MM.1S (cell line): Measurements from ENCODE around the gene SLC25A19.

Experiments used
- DNase-seq: peaks from one replicate; pipeline ENCODE4 v3.0.0-alpha.2; 2015
- H2AFZ ChIP-seq: fragments of 300-600 bp; sonication (generic); 2 replicates; pipeline ENCODE4 v1.6.0; 2016; ENCODE audit warnings: antibody characterized with exemption, low read length
- H3F3A ChIP-seq: fragments of 300-600 bp; sonication (generic); 2 replicates; pipeline ENCODE4 v1.6.1; 2016; ENCODE audit warnings: mild to moderate bottlenecking, antibody characterized with exemption, low read length, moderate library complexity, mixed read lengths; ENCODE audit not compliant: insufficient read depth
- H3K27ac ChIP-seq: fragments of 300-600 bp; sonication (generic); 2 replicates; pipeline ENCODE4 v1.5.1; 2016; ENCODE audit warnings: mild to moderate bottlenecking, low read length
- H3K27me3 ChIP-seq: fragments of 300-600 bp; sonication (generic); replicated peaks from 2 replicates; pipeline ENCODE4 v1.6.0; 2016; ENCODE audit warnings: low read length; ENCODE audit not compliant: insufficient read depth
- H3K36me3 ChIP-seq: fragments of 300-600 bp; sonication (generic); replicated peaks from 2 replicates; pipeline ENCODE4 v1.6.1; 2016; ENCODE audit warnings: mild to moderate bottlenecking, low read length, mixed read lengths; ENCODE audit not compliant: insufficient read depth
- H3K4me1 ChIP-seq: fragments of 300-600 bp; sonication (generic); 2 replicates; pipeline ENCODE4 v1.6.1; 2016; ENCODE audit warnings: low read length, mixed read lengths
- H3K4me2 ChIP-seq: fragments of 300-600 bp; sonication (generic); 2 replicates; pipeline ENCODE4 v1.6.0; 2016; ENCODE audit warnings: low read depth, low read length
- H3K4me3 ChIP-seq: fragments of 300-600 bp; sonication (generic); 2 replicates; pipeline ENCODE4 v1.5.1; 2016; ENCODE audit warnings: low read length, mixed read lengths
- H3K79me2 ChIP-seq: fragments of 300-600 bp; sonication (generic); 2 replicates; pipeline ENCODE4 v1.6.1; 2016; ENCODE audit warnings: mixed run types, low read length, mixed read lengths
- H3K9ac ChIP-seq: fragments of 300-600 bp; sonication (generic); 2 replicates; pipeline ENCODE4 v1.6.1; 2016; ENCODE audit warnings: low read length, mixed read lengths
- H3K9me2 ChIP-seq: fragments of 300-600 bp; sonication (generic); replicated peaks from 2 replicates; pipeline ENCODE4 v1.6.1; 2016; ENCODE audit warnings: mild to moderate bottlenecking, low read length, mixed read lengths; ENCODE audit not compliant: insufficient read depth
- H3K9me3 ChIP-seq: fragments of 300-600 bp; sonication (generic); replicated peaks from 2 replicates; pipeline ENCODE4 v1.6.1; 2016; ENCODE audit warnings: mild to moderate bottlenecking, low read length, mixed read lengths; ENCODE audit not compliant: insufficient read depth
- H4K20me1 ChIP-seq: fragments of 300-600 bp; sonication (generic); 2 replicates; pipeline ENCODE4 v1.6.1; 2016; ENCODE audit warnings: mild to moderate bottlenecking, low read length, moderate library complexity, mixed read lengths; ENCODE audit not compliant: insufficient read depth
- EZH2 ChIP-seq: fragments of 300-600 bp; sonication (generic); optimal IDR thresholded peaks from 2 replicates; pipeline ENCODE3; 2017; ENCODE audit warnings: low read depth, mild to moderate bottlenecking, antibody characterized with exemption, low read length, mixed read lengths
- EZH2phosphoT487 ChIP-seq: fragments of 300-600 bp; sonication (generic); IDR thresholded peaks from 2 replicates; pipeline ENCODE4 v1.6.1; 2018; ENCODE audit warnings: antibody characterized with exemption, low read length
- TF ChIP-seq, protein P1 (sequence below): fragments of 300-600 bp; sonication (generic); IDR thresholded peaks from 2 replicates; pipeline ENCODE4 v1.5.1; 2016; ENCODE audit warnings: antibody characterized with exemption, low read length, mixed read lengths

The SLC25A19 gene

DNA sequence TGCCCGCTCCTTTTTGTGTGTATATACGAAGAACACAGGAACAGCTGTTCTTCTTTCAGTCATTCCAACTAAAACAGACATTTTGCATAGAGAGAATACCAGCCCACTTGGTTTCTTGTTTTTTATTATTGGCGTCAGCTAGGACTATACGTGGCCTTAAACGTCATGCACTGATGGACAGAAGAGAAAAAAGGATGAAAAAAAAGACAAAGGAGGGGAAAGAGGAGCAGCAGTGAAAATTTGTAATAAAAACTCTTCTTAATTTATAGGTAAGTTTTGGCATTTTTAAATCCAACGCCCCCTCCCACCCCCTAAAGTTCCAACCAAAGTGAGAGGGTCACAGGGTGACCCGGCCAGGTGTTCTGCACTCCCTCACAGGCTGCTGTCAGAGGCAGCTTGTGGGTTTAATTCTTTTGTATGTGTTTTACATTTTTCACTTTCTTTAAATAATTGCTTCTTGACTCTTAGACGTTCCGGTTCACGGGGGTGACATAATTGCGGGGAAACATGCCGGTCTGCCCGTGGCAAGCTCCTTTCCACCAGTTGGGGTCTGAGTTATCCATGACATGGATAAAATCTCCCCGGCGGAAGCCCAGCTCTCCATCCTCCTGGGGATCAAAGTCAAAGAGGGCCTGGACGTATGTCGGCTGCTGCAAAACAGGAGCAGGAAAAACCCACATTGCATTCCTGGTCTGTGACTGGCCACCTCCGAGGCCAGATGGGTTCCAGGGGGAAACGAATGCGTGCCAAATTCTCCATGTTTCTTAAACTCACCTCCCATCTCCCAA is 30.9 kb upstream of the SLC25A19 start:
- no peak for TF ChIP-seq EZH2phosphoT487
- TF ChIP-seq, protein P1, sequence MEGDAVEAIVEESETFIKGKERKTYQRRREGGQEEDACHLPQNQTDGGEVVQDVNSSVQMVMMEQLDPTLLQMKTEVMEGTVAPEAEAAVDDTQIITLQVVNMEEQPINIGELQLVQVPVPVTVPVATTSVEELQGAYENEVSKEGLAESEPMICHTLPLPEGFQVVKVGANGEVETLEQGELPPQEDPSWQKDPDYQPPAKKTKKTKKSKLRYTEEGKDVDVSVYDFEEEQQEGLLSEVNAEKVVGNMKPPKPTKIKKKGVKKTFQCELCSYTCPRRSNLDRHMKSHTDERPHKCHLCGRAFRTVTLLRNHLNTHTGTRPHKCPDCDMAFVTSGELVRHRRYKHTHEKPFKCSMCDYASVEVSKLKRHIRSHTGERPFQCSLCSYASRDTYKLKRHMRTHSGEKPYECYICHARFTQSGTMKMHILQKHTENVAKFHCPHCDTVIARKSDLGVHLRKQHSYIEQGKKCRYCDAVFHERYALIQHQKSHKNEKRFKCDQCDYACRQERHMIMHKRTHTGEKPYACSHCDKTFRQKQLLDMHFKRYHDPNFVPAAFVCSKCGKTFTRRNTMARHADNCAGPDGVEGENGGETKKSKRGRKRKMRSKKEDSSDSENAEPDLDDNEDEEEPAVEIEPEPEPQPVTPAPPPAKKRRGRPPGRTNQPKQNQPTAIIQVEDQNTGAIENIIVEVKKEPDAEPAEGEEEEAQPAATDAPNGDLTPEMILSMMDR: no peak
- no peak for TF ChIP-seq EZH2
- peaks cover 12% of the 10 kb centered on the region for H3F3A ChIP-seq
- no peak for DNase-seq
- H2AFZ ChIP-seq: no peak overlapping the region
- H4K20me1 ChIP-seq: 0 out of 2 replicates have a peak, but pooled peaks cover 2% of the 10 kb centered on the region
- no peak overlapping the region for H3K27ac ChIP-seq
- H3K27me3 ChIP-seq: no peaks in the 10 kb centered on the region
- H3K9me2 ChIP-seq: no peaks in the 10 kb centered on the region
- H3K36me3 ChIP-seq: peaks cover 9% of the 10 kb centered on the region; the same call in 1 of the 2 replicates
- H3K4me2 ChIP-seq: no peak overlapping the region
- peaks cover 8% of the 10 kb centered on the region; the same call in 1 of the 2 replicates for H3K4me1 ChIP-seq
- peaks cover 11% of the 10 kb centered on the region for H3K79me2 ChIP-seq
- no peaks in the 10 kb centered on the region for H3K9me3 ChIP-seq
- H3K9ac ChIP-seq: no peak overlapping the region
- no peak overlapping the region for H3K4me3 ChIP-seq

GRCh38 chr17:75318615-75319222 is 29.5 kb upstream of the SLC25A19 start:
- H3F3A ChIP-seq: peaks cover 7% of the 10 kb centered on the region
- H3K4me1 ChIP-seq: peaks cover 4% of the 10 kb centered on the region; the same call in 1 of the 2 replicates
- peaks cover 9% of the 10 kb centered on the region; the same call in 1 of the 2 replicates for H3K36me3 ChIP-seq
- H3K4me3 ChIP-seq: no peak overlapping the region
- no peak for TF ChIP-seq EZH2phosphoT487
- no peak for TF ChIP-seq EZH2
- TF ChIP-seq, protein P1: no peak
- no peak overlapping the region for H3K9ac ChIP-seq
- H3K9me3 ChIP-seq: no peaks in the 10 kb centered on the region
- no peaks in the 10 kb centered on the region for H3K27me3 ChIP-seq
- no peak for DNase-seq
- 0 out of 2 replicates have a peak, but pooled peaks cover 2% of the 10 kb centered on the region for H4K20me1 ChIP-seq
- H3K27ac ChIP-seq: no peak overlapping the region
- no peaks in the 10 kb centered on the region for H3K9me2 ChIP-seq
- no peak overlapping the region for H3K4me2 ChIP-seq
- peaks cover 11% of the 10 kb centered on the region for H3K79me2 ChIP-seq
- H2AFZ ChIP-seq: no peak overlapping the region

GRCh38 chr17:75318211-75318610 is 29.0 kb upstream of the SLC25A19 start:
- H3K9ac ChIP-seq: no peak overlapping the region
- no peaks in the 10 kb centered on the region for H3K9me3 ChIP-seq
- H3K9me2 ChIP-seq: no peaks in the 10 kb centered on the region
- 0 out of 2 replicates have a peak, but pooled peaks cover 2% of the 10 kb centered on the region for H4K20me1 ChIP-seq
- peaks cover 2% of the 10 kb centered on the region for H3F3A ChIP-seq
- TF ChIP-seq EZH2: no peak
- TF ChIP-seq, protein P1: no peak
- no peak for TF ChIP-seq EZH2phosphoT487
- peaks cover 9% of the 10 kb centered on the region; the same call in 1 of the 2 replicates for H3K36me3 ChIP-seq
- no peak overlapping the region for H3K27ac ChIP-seq
- DNase-seq: no peak
- H3K27me3 ChIP-seq: no peaks in the 10 kb centered on the region
- no peak overlapping the region for H2AFZ ChIP-seq
- peaks cover 1% of the 10 kb centered on the region; the same call in 1 of the 2 replicates for H3K4me1 ChIP-seq
- H3K79me2 ChIP-seq: peaks cover 11% of the 10 kb centered on the region
- H3K4me3 ChIP-seq: no peak overlapping the region
- H3K4me2 ChIP-seq: no peak overlapping the region
